ENCODE results near the gene GET3.

GRCh38 chr19:12750851-12751250, 13.6 kb downstream of the GET3 start:
- TF ChIP-seq CTCF (IDR thresholded peaks at IDR 0.05) (no peak), POLR2A (IDR thresholded peaks at IDR 0.05) (no peak)

Measured in thyroid gland (tissue), 4 donors.